CD4-positive, alpha-beta T cell (primary cell): ENCODE results near the gene ASB3. TPM values are rescaled to one million over a fixed set of nuclear protein-coding genes. Genes with fewer than 3 reads are reported as not detected.

ENCODE experiments used
- ATAC-seq: fragments of 200-7000 bp; cut with Tn5 transposase; one replicate; pipeline ENCODE4 v1.10.0; 2022; ENCODE audit warnings: mild to moderate bottlenecking; ENCODE audit not compliant: poor library complexity
- CTCF ChIA-PET: fragments of 350-600 bp; sonication (Branson Sonifier 250); formaldehyde crosslinking; loops from one replicate; lab custom pipeline; 2021; ENCODE audit warnings: antibody characterized with exemption, inconsistent platforms; lab: Charles Lee
- POLR2A ChIA-PET: fragments of 350-600 bp; sonication (Branson Sonifier 250); formaldehyde crosslinking; loops from one replicate; lab custom pipeline; 2021; ENCODE audit warnings: antibody characterized with exemption, inconsistent platforms; lab: Charles Lee
- DNase-seq, 14 experiments: peaks; one replicate each; pipeline ENCODE4 v3.0.0-alpha.2; 2013 to 2020; ENCODE audit warnings: mixed read lengths in 2 of 14
- H3K27ac ChIP-seq, 2 donors: one replicate each; pipeline versions ENCODE4 v1.5.1 to v1.7.0; 2013; ENCODE audit warnings: low read length in 2 of 2, low read depth in 1 of 2, mild to moderate bottlenecking in 1 of 2
- H3K27me3 ChIP-seq, 2 experiments: 1 replicate in 1 of 2; 2 replicates in 1 of 2; pipeline versions ENCODE4 v1.6.1 to v1.7.0; 2013; ENCODE audit warnings: low read length in 2 of 2, control low read depth in 1 of 2, mild to moderate bottlenecking in 1 of 2, moderate library complexity in 1 of 2; ENCODE audit not compliant: insufficient read depth in 2 of 2, control insufficient read depth in 1 of 2
- H3K36me3 ChIP-seq: one replicate; pipeline ENCODE4 v1.6.1; 2013; ENCODE audit warnings: low read length, control low read depth; ENCODE audit not compliant: insufficient read depth
- H3K4me1 ChIP-seq: one replicate; pipeline ENCODE4 v1.6.1; 2013; ENCODE audit warnings: low read length, control low read depth; ENCODE audit not compliant: insufficient read depth
- H3K4me3 ChIP-seq: one replicate; pipeline ENCODE4 v1.5.1; 2013; ENCODE audit warnings: mild to moderate bottlenecking, low read length, moderate library complexity
- H3K9me3 ChIP-seq, 2 experiments: 1 replicate in 1 of 2; 2 replicates in 1 of 2; pipeline versions ENCODE4 v1.6.1 to v1.7.0; 2013; ENCODE audit warnings: low read length in 2 of 2, mild to moderate bottlenecking in 2 of 2, control low read depth in 1 of 2, moderate library complexity in 1 of 2; ENCODE audit not compliant: control insufficient read depth in 1 of 2, insufficient read depth in 1 of 2
- H3K27ac Mint-ChIP-seq: one replicate; pipeline ENCODE4 v1.8.0; 2020; ENCODE audit warnings: mixed read lengths
- H3K27me3 Mint-ChIP-seq: one replicate; pipeline ENCODE4 v1.8.0; 2021; ENCODE audit warnings: mixed read lengths
- H3K36me3 Mint-ChIP-seq: one replicate; pipeline ENCODE4 v1.8.0; 2021; ENCODE audit warnings: low read depth, mixed read lengths
- H3K4me1 Mint-ChIP-seq: one replicate; pipeline ENCODE4 v1.8.0; 2021; ENCODE audit warnings: low read depth, mixed read lengths
- H3K4me3 Mint-ChIP-seq: one replicate; pipeline ENCODE4 v1.8.0; 2020; ENCODE audit warnings: mild to moderate bottlenecking, mixed read lengths
- H3K9me3 Mint-ChIP-seq: one replicate; pipeline ENCODE4 v1.8.0; 2020; ENCODE audit warnings: mixed read lengths
- CTCF ChIP-seq: fragments of 200-600 bp; IDR thresholded peaks from one replicate; pipeline ENCODE4 v1.8.0; 2022; ENCODE audit warnings: antibody characterized with exemption, mild to moderate bottlenecking
- intact Hi-C, 2 experiments: fragments of 100-400 bp; cut with DNase I in 1 of 2; cut with micrococcal nuclease in 1 of 2; formaldehyde crosslinking; loops; one replicate each; pipeline versions ENCODE4 v1.15.1 to v1.9.0; 2023 to 2025; cut with DNase I, micrococcal nuclease
- total RNA-seq, 174 experiments: library from RNA in 2 of 174; stranded (reverse) in 2 of 174; gene quantifications; one replicate each; pipeline ENCODE4 v1.2.3 and lab custom pipeline; 2021 to 2026

ASB3 gene
- total RNA-seq, 2 experiments from 2014 or later = 31.0 to 34.3 TPM

- H3K27me3 ChIP-seq = no peaks in the 10 kb centered on the region
- H3K4me1 ChIP-seq = no peaks in the 10 kb centered on the region
- intact Hi-C loops = no loop called here
- CTCF ChIA-PET = interaction anchor here (0.6 kb wide), 1 partner anchor 11 kb away, joined by 3 read pairs; no protein-coding TSS in a partner anchor
- no peak for TF ChIP-seq CTCF
- no peaks in the 10 kb centered on the region for H3K9me3 ChIP-seq
- H3K9me3 Mint-ChIP-seq = no peaks in the 10 kb centered on the region
- no peak overlapping the region for H3K27ac Mint-ChIP-seq
- H3K4me3 Mint-ChIP-seq = no peak overlapping the region
- POLR2A ChIA-PET = no interaction called here
- DNase-seq (no peak), ATAC-seq (no peak)
- H3K27me3 Mint-ChIP-seq = no peaks in the 10 kb centered on the region
- H3K27ac ChIP-seq = no peak overlapping the region
- H3K4me1 Mint-ChIP-seq = no peaks in the 10 kb centered on the region
- H3K4me3 ChIP-seq = no peak overlapping the region
- H3K36me3 Mint-ChIP-seq = peaks cover 99% of the 10 kb centered on the region
- peaks cover 82% of the 10 kb centered on the region for H3K36me3 ChIP-seq
These were observed 26.4 kb upstream of the ASB3 start for GRCh38 chr2:53813151-53813550.

GRCh38 chr2:53811601-53812000 is 24.8 kb upstream of the ASB3 start:
- Histone ChIP-seq H3K36me3 (peaks cover 78% of the 10 kb centered on the region), H3K27ac (no peak overlapping the region), H3K27me3 (no peaks in the 10 kb centered on the region), H3K9me3 (no peaks in the 10 kb centered on the region), H3K4me3 (no peak overlapping the region), H3K4me1 (no peaks in the 10 kb centered on the region)
- no peak for ATAC-seq
- TF ChIP-seq CTCF = no peak
- H3K9me3 Mint-ChIP-seq = no peaks in the 10 kb centered on the region
- intact Hi-C loops = no loop called here
- no peak overlapping the region for H3K4me3 Mint-ChIP-seq
- CTCF ChIA-PET = no interaction called here
- H3K36me3 Mint-ChIP-seq = peaks cover 99% of the 10 kb centered on the region
- H3K27me3 Mint-ChIP-seq = no peaks in the 10 kb centered on the region
- POLR2A ChIA-PET = no interaction called here
- no peaks in the 10 kb centered on the region for H3K4me1 Mint-ChIP-seq
- H3K27ac Mint-ChIP-seq = no peak overlapping the region
- no peak for DNase-seq

GRCh38 chr2:53802617-53803151 is 15.9 kb upstream of the ASB3 start:
- H3K36me3 Mint-ChIP-seq = peaks cover 95% of the 10 kb centered on the region
- Histone ChIP-seq H3K9me3 (no peaks in the 10 kb centered on the region), H3K4me3 (no peak overlapping the region), H3K4me1 (no peaks in the 10 kb centered on the region), H3K27me3 (no peaks in the 10 kb centered on the region), H3K36me3 (peaks cover 58% of the 10 kb centered on the region), H3K27ac (no peak overlapping the region)
- H3K27me3 Mint-ChIP-seq = no peaks in the 10 kb centered on the region
- H3K27ac Mint-ChIP-seq = no peak overlapping the region
- no peaks in the 10 kb centered on the region for H3K4me1 Mint-ChIP-seq
- ATAC-seq (no peak), DNase-seq (no peak)
- ChIA-PET POLR2A (no interaction called here), CTCF (no interaction called here)
- H3K9me3 Mint-ChIP-seq = no peaks in the 10 kb centered on the region
- no peak for TF ChIP-seq CTCF
- intact Hi-C loops = no loop called here
- H3K4me3 Mint-ChIP-seq = no peak overlapping the region
